Measurements from ENCODE around the gene TMC1.
"Not testable (repeated sequence)": the region's sequence is repeated elsewhere in the genome, so short reads cannot be mapped to it uniquely, and the experiment has no call there.

TMC1 gene

DNA sequence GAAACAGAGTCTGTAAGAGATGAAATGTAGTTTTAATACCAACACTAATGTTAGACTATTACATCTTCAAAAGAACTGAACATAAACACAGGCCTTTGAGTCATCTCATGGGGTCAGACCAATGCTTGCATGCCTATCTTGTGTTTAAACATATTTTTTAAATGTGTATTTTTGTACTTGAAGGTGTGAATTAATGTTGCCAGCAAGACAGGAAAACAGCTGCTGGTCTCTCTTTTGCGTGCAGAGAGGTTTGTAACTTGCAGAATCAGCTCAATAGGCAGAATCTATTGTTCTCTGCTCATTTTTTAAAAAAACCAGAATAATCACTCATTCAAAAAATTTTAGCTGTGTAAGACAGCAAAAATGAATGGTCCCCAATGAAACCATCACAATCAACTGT is 251.3 kb downstream of the TMC1 start:
- no peak for DNase-seq (ENCODE audit: low spot score)

DNA sequence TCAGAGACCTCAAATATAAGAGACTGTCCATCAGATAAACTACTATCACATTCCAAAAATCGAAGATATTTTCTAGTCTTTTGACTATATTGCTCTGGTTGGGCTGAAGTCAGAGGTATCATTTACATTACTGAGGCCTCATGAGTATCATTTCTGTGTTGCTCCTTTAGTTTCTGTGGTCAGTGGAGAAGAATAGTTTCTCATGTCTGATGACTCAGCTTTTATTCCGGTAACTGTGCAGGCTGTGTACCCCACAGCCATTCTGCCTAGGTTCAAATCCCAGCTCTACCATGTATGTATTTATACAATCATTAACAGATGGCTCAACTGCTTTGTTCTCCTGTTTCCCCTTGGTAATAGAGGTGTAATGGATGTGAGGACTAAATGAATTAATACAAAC is 252.2 kb downstream of the TMC1 start:
- no peak for DNase-seq (ENCODE audit: low spot score)

DNA sequence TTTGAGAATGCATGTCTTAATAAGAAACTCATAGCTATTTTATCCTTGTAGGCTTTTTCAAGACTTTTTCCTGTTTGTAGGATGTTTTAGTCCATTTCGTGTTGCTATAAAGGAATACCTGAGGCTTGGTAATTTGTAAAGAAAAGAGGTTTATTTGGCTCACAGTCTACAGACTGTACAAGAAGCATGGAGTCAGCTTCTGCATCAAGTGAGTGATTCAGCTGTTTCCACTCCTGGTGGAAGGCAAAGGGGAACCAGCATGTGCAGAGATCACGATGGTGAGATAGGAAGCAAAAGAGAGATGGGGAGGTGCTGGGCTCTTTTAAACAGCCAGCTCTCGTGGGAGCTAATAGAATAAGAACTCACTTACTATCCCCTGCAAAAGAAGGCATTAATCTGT is 254.2 kb downstream of the TMC1 start:
- no peak for DNase-seq (ENCODE audit: low spot score)

DNA sequence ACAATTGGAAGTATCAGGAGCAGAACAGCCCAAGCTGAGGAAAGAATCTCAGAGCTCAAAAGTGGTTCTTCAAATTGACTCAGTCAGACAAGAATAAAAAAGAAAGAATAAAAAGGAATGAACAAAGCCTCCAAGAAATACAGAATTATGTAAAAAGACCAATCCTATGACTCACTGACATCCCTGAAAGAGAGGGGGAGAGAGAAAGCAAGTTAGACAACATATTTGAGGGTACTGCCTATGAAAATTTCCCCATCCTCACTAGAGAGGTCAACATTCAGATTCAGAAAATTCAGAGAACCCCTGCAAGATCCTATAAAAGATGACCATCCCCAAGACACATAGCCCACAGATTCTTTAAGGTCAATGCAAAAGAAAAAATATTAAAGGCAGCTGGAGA is 258.2 kb downstream of the TMC1 start:
- DNase-seq (ENCODE audit: low spot score): no peak

DNA sequence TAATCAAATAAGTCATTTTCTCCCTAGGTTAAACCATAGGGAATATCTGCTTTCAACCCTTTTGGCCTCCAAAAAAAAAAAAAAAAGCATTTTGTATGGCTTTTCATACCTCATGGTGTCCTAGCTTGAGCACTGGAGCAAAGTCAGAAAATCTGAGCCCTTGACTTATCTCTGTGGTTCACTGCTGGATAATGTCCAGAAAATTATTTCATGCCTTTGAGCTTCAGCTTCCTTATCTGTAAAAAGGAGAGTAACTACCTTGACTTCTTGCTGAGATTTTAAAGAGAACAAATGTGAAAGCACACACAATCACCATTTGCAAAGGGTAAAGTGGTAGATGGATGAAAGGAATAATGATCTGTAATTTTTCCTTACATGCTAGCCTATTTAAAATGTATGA is 265.5 kb downstream of the TMC1 start:
- DNase-seq (ENCODE audit: low spot score): no peak

DNA sequence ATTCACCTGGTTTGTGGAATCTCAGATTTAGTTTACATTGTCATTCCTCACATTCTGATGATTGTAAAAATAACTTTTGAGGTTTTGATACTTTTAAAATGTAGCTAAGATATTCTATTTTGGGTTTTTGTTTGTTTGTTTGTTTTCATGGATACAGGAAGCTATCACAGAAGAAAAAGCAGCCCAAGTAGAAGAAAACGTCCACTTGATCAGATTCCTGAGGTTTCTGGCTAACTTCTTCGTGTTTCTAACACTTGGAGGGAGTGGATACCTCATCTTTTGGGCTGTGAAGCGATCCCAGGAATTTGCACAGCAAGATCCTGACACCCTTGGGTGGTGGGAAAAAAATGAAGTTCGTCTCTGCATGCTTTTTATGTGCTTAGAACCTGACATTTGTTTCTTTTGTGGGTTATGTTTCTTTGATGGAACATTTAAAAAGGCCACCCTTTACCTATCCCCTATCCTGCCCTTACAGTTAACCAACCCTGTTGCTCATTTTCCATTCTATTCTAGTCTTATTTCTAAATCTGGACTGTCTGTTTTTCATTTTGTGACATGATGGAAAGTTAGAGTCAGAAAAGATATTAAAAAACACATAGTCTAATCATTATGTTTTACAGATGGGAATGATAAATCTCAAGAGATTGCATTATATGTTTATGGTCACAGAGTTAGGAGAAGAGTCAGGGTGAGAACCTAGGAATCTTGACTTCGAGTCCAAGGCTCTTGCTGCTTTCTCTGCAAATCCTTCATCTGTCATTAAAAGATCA is 267.7 kb downstream of the TMC1 start:
- DNase-seq (ENCODE audit: low spot score): no peak

DNA sequence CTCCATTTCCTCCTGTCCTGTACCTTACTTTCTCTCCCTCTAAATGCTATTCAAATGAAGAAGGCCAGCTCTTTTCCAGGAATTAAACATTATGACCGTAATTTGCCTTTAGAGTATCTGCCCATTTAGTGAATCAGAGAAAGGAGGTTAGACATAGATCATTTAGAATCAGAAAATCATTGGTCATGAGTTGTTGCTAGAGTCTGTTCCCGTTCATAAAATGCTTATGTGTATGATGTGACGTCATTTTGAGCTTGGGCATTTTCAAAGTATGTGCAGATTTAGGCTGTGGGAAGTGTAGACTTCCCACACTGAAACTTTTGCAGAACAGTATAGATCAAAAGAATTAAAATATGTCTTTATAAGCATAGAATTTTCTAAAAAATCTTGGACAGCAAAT is 268.5 kb downstream of the TMC1 start:
- no peak for DNase-seq (ENCODE audit: low spot score)

DNA sequence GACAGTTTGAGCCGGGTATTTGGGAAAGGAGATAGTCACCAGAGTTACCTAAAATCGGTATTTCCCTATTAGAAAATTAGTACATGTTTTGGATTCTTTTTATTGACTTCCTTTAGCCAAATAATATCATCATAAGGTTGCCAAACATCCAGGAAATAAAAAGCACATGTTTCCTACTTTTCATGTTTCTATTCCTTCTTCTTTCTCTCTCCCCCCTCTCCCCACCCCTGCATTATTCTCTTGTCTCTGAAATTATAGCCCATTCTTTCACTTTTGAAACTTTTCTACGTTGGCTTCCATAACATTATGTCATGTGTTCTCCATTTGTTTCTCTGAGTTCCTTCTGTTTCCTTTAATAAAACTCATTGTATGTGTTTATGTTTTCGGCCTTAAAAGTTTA is 269.6 kb downstream of the TMC1 start:
- no peak for DNase-seq (ENCODE audit: low spot score)

DNA sequence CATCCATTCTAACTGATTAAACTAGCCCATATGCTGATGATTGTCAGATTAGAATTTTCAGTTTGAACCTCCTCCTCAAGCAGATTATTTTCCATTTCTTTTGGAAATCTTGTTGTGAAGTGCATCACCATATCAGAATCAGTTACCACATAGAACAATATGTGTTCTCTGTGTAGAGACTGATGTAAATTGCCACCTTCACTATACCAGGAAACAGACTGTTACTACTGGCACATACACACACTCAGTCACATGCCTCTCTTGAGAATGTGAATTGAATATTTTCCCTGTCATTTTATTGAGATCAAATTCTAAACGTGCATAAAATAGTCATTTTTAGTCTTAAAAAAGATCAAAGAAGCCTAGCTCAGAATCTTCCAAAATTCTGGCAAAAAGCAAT is 270.0 kb downstream of the TMC1 start:
- DNase-seq (ENCODE audit: low spot score): no peak

DNA sequence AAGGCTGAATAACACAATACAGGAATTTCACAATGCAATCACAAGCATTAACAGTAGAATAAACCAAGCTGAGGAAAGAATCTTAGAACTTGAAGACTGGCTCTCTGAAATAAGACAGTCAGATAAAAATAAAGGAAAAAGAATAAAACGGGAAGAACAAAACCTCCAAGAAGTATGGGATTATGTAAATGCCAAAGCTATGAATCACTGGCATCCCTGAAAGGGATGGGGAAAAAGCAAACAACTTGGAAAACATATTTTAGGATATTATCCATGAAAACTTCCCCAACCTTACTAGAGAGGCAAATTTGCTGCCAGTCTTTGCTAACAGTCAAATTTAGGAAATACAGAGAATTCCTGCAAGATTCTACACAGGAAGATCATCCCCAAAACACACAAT is 273.5 kb downstream of the TMC1 start:
- no peak for DNase-seq (ENCODE audit: low spot score)

DNA sequence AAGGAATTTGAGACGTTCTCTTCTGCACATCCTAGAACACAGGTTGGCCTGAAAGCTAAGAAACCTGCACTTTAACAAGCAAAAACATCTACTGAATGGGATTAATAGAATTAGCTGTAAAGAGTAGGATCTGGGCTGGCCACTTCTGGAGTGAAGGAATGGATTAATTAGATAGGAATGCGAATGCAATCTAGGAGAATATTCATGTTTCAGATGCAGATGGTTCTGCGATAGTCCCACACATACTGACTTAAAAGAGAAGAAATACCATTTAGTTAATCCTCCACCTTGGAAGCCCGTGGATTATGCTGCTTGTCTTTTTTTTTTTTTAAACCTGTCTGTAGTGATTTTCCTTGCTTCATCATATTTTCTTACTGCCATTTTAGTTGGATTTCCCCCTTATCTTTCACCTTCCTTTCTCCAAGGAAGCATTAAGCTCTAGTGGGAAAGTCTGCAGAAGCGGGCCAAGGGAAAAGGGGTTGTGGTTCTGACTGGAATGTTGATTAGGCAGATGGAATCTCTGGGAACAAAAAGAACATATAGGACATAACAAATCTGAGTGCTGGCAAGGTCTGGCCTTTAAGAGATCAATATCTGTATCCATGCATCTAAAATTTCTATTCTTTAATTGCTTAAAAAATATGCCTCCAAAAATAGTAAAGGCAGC is 279.1 kb downstream of the TMC1 start:
- no peak for DNase-seq (ENCODE audit: low spot score)

DNA sequence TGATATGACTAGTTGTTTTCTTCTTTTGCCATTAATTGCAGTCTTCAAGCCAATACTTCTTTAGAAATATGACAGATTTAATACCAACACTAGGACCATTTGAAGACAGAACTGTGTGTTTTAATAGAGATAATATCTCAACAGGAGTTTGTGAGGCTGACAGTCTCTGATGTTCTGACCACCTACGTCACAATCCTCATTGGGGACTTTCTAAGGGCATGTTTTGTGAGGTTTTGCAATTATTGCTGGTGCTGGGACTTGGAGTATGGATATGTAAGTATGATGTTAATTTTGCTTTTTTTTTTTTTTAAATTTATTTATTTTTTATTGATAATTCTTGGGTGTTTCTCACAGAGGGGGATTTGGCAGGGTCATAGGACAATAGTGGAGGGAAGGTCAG is 283.8 kb downstream of the TMC1 start:
- DNase-seq (ENCODE audit: low spot score): no peak

DNA sequence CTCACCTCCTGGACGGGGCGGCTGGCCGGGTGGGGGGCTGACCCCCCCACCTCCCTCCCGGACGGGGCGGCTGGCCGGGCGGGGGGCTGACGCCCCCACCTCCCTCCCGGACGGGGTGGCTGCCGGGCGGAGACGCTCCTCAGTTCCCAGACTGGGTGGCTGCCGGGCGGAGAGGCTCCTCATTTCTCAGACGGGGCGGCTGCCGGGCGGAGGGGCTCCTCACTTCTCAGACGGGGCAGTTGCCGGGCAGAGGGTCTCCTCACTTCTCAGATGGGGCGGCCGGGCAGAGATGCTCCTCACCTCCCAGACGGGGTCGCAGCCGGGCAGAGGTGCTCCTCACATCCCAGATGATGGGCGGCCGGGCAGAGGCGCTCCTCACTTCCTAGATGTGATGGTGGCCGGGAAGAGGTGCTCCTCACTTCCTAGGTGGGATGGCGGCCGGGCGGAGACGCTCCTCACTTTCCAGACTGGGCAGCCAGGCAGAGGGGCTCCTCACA is 285.0 kb downstream of the TMC1 start:
- not testable (repeated sequence) for DNase-seq (ENCODE audit: low spot score)

DNA sequence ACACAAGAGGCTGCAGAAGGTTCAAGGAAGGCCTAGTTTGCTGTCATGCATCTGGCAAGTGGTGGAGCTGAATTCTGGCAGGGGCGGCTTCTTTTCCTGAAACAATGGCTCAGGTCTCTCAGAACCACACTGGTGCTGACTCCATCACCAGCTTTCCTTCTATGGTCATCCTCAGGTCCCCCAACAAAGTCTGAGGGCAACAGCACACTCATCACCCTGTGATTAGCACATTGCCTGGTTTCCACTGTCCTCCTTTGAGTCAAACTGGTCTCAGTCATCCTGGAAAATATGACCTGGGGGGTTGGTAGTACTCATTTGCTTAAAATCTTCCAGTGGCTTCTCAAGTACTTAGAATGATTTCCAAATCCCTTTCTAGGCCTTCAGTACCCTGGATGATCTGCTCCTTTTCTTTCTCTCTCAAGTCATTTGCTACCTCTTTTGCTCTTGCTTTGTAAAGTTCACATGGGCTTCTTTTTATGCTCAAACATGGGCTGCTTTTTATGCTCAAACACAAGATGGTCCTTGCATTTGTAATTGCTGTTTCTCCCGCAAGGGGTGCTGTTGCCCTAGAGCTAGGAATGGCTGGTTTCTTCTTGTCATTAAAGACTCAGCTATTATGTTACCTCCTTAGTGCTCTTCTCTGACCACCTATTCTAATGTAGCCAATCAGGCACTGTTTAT is 286.5 kb downstream of the TMC1 start:
- no peak for DNase-seq (ENCODE audit: low spot score)

DNA sequence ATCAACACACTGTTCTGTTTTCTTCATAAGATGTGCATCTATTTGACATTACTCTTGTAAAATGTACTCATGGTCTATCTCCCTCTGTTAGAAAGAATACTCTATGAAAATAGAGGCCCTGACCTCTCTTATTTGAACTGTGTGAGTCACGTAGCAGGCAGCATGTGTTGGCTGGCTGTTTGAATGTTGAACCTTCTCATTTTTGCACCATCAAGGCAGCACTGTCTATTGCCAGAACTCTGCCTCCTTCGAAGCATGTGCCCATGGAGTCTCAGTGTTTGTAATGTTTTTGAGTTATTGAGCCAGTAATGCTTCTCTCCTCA is 287.0 kb downstream of the TMC1 start:
- DNase-seq (ENCODE audit: low spot score): no peak

DNA sequence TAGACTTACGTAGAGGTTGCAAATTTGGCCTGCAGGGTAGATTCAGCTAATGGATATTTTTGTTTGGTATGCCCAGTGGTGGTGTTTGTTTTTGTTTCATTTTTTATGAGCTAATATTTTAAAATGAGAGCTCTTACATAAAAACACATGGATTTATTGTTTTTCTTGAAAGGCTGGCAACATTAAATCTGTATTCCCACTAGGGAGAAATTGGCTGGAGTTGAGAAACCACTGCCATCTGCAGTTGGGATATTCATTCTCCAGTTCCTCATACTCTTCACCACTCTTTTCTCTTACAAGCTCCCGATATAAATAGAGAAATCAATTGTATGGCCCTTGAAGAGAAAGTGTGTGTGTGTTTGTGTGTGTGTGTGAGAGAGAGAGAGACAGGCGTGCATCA is 288.2 kb downstream of the TMC1 start:
- DNase-seq (ENCODE audit: low spot score): no peak

DNA sequence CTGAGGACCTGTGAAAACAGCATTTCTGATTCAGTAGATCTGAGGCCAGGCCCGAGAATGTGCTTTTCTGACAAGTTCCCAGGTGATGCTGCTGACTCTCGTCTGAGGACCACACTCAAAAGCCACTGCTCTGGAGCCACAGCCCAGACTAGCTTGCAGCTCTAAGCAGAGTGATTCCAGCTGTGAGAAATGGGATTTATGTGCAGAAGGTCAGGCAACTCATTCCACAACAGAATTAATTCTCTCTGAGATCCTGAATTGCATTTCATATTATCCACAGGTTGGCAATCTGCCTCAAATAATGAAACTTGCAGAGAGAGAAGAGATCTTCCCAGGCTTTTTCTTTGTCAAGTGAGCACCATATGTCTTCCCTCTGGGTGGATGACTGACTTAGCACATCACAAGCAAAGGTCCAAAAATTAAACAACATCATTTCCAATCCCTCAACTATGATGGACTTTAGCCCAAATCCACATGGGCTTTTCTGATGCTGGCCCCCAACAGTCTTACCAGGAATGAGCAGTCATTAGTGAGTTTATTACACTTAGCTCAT is 291.2 kb downstream of the TMC1 start:
- no peak for DNase-seq (ENCODE audit: low spot score)

DNA sequence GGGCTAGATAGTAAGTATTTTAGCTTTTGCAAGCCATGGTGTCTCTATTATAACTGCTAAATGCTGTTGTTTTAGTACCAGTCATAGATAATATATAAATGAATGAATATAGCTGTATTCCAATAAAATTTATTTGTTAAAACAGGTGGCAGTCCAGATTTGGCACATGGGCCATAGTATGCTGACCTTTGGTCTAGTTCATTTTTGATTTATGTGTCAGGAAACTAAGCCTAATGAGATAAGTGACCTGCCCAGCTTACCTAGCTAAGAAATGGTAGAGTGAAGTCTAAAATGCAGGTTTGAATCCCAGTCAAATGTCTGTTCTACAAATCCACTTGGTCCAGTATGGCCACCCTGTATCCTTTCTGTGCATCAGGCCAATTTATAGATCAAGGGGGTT is 292.1 kb downstream of the TMC1 start:
- no peak for DNase-seq (ENCODE audit: low spot score)

DNA sequence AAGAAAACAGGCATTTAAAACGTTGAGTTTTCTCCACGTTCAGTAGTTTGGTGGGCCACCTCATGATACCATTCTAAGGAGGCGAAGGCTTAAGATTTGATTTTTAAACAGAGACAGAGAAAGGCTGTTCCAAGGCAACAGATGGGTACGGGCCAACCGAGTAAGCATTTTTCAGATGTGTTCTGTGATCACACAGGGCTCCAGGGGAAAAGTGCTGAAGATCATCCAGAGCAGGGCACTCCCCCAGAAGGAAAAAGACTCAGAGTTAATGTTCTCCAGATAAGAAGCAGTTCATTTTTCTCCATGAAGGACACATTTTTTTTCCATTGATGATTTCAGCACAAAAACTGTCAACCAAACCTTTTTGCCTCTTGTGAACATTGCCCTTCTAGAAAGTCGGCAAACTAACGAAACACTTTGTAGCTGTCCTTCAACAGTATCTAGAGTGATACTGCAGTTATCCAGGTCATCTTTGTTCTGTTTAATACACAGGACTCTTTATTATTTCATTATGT is 292.7 kb downstream of the TMC1 start:
- DNase-seq (ENCODE audit: low spot score): no peak

DNA sequence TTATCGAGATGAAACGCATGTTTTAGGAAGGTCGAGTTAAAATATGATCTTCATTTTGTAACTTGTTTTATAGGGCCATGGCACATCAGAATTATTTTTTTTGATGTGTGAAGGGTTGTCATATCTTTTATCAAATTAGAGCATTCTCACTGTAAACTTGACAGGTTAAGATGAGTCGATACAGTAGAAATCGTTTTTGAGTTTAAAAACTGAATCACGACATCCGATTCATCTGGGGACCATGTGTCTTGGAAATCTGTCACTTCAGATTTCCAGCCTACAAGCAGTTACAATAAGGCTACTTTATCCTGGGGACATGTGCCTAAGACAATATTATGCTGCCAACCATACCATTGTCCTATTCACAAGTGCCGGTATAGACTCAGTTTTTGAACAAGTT is 295.3 kb downstream of the TMC1 start:
- DNase-seq (ENCODE audit: low spot score): no peak

DNA sequence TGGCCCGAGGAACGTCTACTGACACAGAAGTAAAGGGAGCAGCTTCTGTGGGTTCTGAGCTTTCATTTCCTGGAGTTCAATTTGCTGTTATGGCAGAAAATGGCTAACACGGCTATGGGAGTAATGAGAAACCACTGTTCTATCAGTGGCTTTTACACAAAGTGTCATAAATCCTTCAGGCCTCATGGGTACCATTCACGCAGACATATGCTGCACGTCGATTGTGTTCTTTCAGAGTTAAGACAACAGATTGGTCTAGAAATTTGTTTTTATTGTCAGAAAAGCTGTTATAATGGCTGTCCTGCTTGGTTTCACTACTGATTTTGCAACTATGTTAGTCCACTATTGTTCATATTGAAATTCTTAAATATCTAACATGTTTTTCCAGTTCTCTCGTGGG is 296.0 kb downstream of the TMC1 start:
- no peak for DNase-seq (ENCODE audit: low spot score)

DNA sequence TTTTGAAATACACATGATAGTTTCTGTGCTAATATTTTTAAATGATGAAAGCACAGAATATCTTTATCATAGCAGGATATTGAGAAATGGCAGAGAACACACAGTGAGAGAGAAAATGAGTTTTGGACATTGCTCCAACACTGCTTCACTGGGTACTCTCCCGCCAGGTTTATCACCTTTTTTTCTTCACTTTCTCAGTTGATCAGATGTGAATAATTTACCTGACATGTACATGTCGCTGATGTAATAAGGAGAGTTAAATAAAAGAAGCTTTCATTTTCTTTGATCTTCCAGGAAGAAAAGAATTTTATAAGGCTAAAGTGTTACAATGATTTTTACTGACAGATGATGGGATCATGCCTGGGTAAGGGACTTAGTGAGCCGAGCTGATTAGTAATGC is 297.0 kb downstream of the TMC1 start:
- no peak for DNase-seq (ENCODE audit: low spot score)

DNA sequence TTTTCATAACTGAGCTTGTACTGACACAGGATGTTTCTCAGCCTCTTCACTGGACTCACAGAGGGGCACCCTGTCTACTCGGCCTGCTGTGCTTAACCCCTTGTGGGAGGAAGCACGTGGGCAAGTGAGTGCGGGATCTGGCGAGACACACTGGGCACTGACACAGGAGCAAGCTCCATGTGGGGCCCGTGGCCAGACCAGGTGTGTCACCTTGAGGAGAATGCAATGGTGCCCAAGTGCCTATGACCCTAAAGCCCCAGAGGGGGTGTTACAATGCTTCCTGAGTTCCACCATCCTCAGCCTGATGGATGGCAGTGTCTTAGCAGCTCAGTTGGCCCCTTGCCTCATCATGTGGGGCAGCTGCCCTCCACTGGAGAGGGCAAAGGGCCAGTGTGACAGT is 302.6 kb downstream of the TMC1 start:
- no peak for DNase-seq (ENCODE audit: low spot score)

Data from CD4-positive, alpha-beta T cell treated with Interleukin-2 at 100 ng/mL for 4 hours (primary cell).